Uterus (tissue), 2 donors: ENCODE measurements around the gene PTGIS.

Experiments used
- POLR2A ChIP-seq, 2 donors: fragments of 450-650 bp; IDR thresholded peaks; one replicate each; pipeline ENCODE4 v1.6.1; 2016; ENCODE audit warnings: antibody characterized with exemption in 2 of 2, mild to moderate bottlenecking in 1 of 2, moderate library complexity in 1 of 2
- TF ChIP-seq, protein P1 (sequence below), 4 experiments: fragments of 200-600 bp in 2 of 4; fragments of 450-650 bp in 2 of 4; sonication (generic) in 2 of 4; IDR thresholded peaks; one replicate each; pipeline ENCODE4 v1.5.1; 2016 to 2019; ENCODE audit warnings: antibody characterized with exemption in 4 of 4, mild to moderate bottlenecking in 2 of 4, moderate library complexity in 1 of 4

DNA sequence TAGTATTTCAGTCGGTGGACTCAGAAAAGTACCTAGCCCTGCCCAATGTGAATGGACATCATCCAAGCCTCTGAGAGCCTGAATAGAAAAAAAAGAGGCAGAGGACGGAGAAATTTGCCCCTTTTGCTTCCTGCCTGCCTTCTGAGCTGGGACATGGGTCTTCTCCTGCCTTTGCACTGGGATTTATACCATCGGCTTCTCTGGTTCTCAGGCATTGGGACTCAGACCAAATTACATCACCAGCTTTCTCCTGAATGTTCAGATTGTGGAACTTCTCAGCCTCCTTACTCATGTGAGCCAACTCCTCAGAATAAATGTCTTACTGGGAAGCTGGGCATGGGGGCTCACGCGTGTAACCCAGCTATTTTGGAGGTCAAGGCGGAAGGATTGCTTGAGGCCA lies 105.3 kb downstream of the PTGIS start:
- no peak for TF ChIP-seq POLR2A (IDR thresholded peaks at IDR 0.05)
- TF ChIP-seq, protein P1, sequence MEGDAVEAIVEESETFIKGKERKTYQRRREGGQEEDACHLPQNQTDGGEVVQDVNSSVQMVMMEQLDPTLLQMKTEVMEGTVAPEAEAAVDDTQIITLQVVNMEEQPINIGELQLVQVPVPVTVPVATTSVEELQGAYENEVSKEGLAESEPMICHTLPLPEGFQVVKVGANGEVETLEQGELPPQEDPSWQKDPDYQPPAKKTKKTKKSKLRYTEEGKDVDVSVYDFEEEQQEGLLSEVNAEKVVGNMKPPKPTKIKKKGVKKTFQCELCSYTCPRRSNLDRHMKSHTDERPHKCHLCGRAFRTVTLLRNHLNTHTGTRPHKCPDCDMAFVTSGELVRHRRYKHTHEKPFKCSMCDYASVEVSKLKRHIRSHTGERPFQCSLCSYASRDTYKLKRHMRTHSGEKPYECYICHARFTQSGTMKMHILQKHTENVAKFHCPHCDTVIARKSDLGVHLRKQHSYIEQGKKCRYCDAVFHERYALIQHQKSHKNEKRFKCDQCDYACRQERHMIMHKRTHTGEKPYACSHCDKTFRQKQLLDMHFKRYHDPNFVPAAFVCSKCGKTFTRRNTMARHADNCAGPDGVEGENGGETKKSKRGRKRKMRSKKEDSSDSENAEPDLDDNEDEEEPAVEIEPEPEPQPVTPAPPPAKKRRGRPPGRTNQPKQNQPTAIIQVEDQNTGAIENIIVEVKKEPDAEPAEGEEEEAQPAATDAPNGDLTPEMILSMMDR (IDR thresholded peaks at IDR 0.05): no peak
